ENCODE results near the gene NTM. TPM values are rescaled to one million over a fixed set of nuclear protein-coding genes. Genes with fewer than 3 reads are reported as not detected.

NTM gene
- total RNA-seq, 4 donors from 2014 or later, result 3.6 to 11.8 (median 7.8) TPM

GRCh38 chr11:132278801-132279574, 908.6 kb downstream of the NTM start:
- Histone ChIP-seq H3K4me3 (no peak overlapping the region), H3K9me3 (no peaks in the 10 kb centered on the region), H3K27me3 (no peaks in the 10 kb centered on the region), H3K36me3 (no peaks in the 10 kb centered on the region), H3K4me1 (no peaks in the 10 kb centered on the region), H3K27ac (no peak overlapping the region)
- TF ChIP-seq, protein P1, sequence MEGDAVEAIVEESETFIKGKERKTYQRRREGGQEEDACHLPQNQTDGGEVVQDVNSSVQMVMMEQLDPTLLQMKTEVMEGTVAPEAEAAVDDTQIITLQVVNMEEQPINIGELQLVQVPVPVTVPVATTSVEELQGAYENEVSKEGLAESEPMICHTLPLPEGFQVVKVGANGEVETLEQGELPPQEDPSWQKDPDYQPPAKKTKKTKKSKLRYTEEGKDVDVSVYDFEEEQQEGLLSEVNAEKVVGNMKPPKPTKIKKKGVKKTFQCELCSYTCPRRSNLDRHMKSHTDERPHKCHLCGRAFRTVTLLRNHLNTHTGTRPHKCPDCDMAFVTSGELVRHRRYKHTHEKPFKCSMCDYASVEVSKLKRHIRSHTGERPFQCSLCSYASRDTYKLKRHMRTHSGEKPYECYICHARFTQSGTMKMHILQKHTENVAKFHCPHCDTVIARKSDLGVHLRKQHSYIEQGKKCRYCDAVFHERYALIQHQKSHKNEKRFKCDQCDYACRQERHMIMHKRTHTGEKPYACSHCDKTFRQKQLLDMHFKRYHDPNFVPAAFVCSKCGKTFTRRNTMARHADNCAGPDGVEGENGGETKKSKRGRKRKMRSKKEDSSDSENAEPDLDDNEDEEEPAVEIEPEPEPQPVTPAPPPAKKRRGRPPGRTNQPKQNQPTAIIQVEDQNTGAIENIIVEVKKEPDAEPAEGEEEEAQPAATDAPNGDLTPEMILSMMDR (IDR thresholded peaks at IDR 0.05), result peak in 1 of 4 experiments; percentile 39
- TF ChIP-seq EP300 (IDR thresholded peaks at IDR 0.05), result no peak
- WGBS, 2 donors (ENCODE audit: low coverage in 1 of 2), result 45 to 62% methylated on average over 5 to 6 of the region's 6 CpGs
- no peak for ATAC-seq

DNA sequence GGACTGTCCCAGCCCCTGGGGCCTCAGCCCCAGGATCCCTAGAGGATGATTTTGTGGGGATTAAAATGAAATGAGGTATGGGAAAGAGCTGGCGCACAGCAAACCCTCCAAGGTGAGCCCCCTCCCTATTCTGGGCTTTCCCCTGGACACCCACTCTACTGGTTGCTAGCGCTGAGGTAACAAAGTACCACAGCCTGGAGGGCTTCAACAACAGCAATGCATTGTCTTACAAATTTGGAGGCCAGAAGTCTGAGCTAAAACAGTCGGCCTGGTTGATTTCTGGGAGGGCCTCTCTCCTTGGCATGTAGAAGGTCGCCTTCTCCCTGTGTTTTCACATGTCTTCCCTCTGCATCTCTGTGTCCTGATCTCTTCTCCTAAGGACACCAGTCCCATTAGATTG, 913.6 kb downstream of the NTM start:
- no peaks in the 10 kb centered on the region for H3K4me1 ChIP-seq
- H3K9me3 ChIP-seq, result no peaks in the 10 kb centered on the region
- WGBS, 2 donors (ENCODE audit: low coverage in 1 of 2), result 86 to 92% methylated on average over 3 to 4 of the region's 4 CpGs
- H3K27me3 ChIP-seq, result peaks cover 8% of the 10 kb centered on the region
- H3K27ac ChIP-seq, result no peak overlapping the region
- TF ChIP-seq POLR2AphosphoS5 (IDR thresholded peaks at IDR 0.05) (no peak), POLR2A (IDR thresholded peaks at IDR 0.05) (no peak), EP300 (IDR thresholded peaks at IDR 0.05) (no peak)
- TF ChIP-seq, protein P1 (IDR thresholded peaks at IDR 0.05), result no peak
- no peaks in the 10 kb centered on the region for H3K36me3 ChIP-seq
- no peak for ATAC-seq
- no peak overlapping the region for H3K4me3 ChIP-seq

DNA sequence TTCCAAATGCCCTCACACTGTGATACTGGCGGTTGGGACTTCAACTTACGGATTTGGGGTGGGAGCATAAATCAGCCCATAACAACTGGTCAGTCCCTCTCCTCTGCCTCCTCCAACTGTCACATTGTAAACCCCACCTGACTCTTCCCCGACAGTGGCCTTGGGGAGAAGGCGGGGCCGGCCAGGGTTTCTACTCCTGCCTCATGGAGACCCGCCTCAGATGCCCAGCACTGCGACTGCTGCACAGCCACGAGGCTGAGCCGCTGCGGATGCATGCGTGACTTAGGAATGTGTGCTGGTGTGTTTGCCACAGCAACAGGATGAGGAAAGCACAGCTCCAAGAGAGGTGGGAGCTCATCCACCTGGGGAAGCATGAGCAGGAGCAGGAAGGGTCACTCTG, 914.2 kb downstream of the NTM start:
- Histone ChIP-seq H3K4me1 (no peaks in the 10 kb centered on the region), H3K27me3 (peaks cover 8% of the 10 kb centered on the region), H3K27ac (no peak overlapping the region), H3K9me3 (no peaks in the 10 kb centered on the region), H3K4me3 (no peak overlapping the region), H3K36me3 (no peaks in the 10 kb centered on the region)
- ATAC-seq, result no peak
- no CpG with 5 or more reads among the region's 11 CpGs for WGBS, 2 donors (ENCODE audit: low coverage in 1 of 2)
- TF ChIP-seq, protein P1 (IDR thresholded peaks at IDR 0.05), result no peak
- TF ChIP-seq POLR2AphosphoS5 (IDR thresholded peaks at IDR 0.05) (no peak), EP300 (IDR thresholded peaks at IDR 0.05) (no peak), POLR2A (IDR thresholded peaks at IDR 0.05) (no peak)

- H3K9me3 ChIP-seq, result no peaks in the 10 kb centered on the region
- no peaks in the 10 kb centered on the region for H3K4me1 ChIP-seq
- no peak overlapping the region for H3K27ac ChIP-seq
- H3K4me3 ChIP-seq, result no peak overlapping the region
- no peaks in the 10 kb centered on the region for H3K36me3 ChIP-seq
- TF ChIP-seq EP300 (IDR thresholded peaks at IDR 0.05), result no peak
- TF ChIP-seq POLR2AphosphoS5 (IDR thresholded peaks at IDR 0.05), result no peak
- TF ChIP-seq POLR2A (IDR thresholded peaks at IDR 0.05), result no peak
- TF ChIP-seq, protein P1 (IDR thresholded peaks at IDR 0.05), result no peak
- WGBS, 2 donors (ENCODE audit: low coverage in 1 of 2), result 63 to 90% methylated on average over 2 to 3 of the region's 4 CpGs
- no peak for ATAC-seq
- H3K27me3 ChIP-seq, result peaks cover 8% of the 10 kb centered on the region
Observed at GRCh38 chr11:132285631-132286030, 915.2 kb downstream of the NTM start.

- Histone ChIP-seq H3K36me3 (no peaks in the 10 kb centered on the region), H3K4me1 (no peaks in the 10 kb centered on the region), H3K27ac (no peak overlapping the region), H3K27me3 (peaks cover 8% of the 10 kb centered on the region), H3K9me3 (no peaks in the 10 kb centered on the region), H3K4me3 (no peak overlapping the region)
- 48 to 65% methylated on average over 2 to 3 of the region's 3 CpGs for WGBS, 2 donors (ENCODE audit: low coverage in 1 of 2)
- TF ChIP-seq EP300 (IDR thresholded peaks at IDR 0.05) (no peak), POLR2AphosphoS5 (IDR thresholded peaks at IDR 0.05) (no peak), POLR2A (IDR thresholded peaks at IDR 0.05) (no peak)
- TF ChIP-seq, protein P1 (IDR thresholded peaks at IDR 0.05), result no peak
- ATAC-seq, result no peak
Observed at GRCh38 chr11:132286106-132286505, 915.7 kb downstream of the NTM start.
